VCaP (cell line): ENCODE data around the gene LTN1.

ENCODE experiments used
- H3K27ac ChIP-seq: fragments of 450-650 bp; 2 replicates; pipeline ENCODE4 v1.5.1; 2017
- CTCF ChIP-seq: fragments of 450-650 bp; conservative IDR thresholded peaks from 2 replicates; pipeline ENCODE4 v1.5.1; 2017; ENCODE audit warnings: mild to moderate bottlenecking, moderate library complexity

Gene LTN1

GRCh38 chr21:28892199-28893111, 100.2 kb downstream of the LTN1 start:
- no peak for TF ChIP-seq CTCF

GRCh38 chr21:28885853-28886177, 106.9 kb downstream of the LTN1 start:
- no peak for TF ChIP-seq CTCF
- peak overlapping the region; percentile 90 for H3K27ac ChIP-seq

More at GRCh38 chr21:28892199-28893111, 100.2 kb downstream of the LTN1 start:
- H3K27ac ChIP-seq, result no peak overlapping the region

GRCh38 chr21:28884976-28885852, 107.5 kb downstream of the LTN1 start:
- no peak for TF ChIP-seq CTCF

GRCh38 chr21:28884481-28884880, 108.2 kb downstream of the LTN1 start:
- H3K27ac ChIP-seq, result peak overlapping the region; percentile 90
- no peak for TF ChIP-seq CTCF

More at GRCh38 chr21:28884976-28885852, 107.5 kb downstream of the LTN1 start:
- H3K27ac ChIP-seq, result peak overlapping the region; percentile 90

- peak overlapping the region; percentile 90 for H3K27ac ChIP-seq
These were observed 108.7 kb downstream of the LTN1 start for GRCh38 chr21:28883931-28884330.

GRCh38 chr21:28882345-28882744, 110.3 kb downstream of the LTN1 start:
- no peak for TF ChIP-seq CTCF
- no peak overlapping the region for H3K27ac ChIP-seq

More at GRCh38 chr21:28883931-28884330, 108.7 kb downstream of the LTN1 start:
- TF ChIP-seq CTCF, result no peak
